GM08714 (cell line): ENCODE data around the gene TBC1D2.
"Not testable (repeated sequence)": the region's sequence is repeated elsewhere in the genome, so short reads cannot be mapped to it uniquely, and the experiment has no call there.

Experiments
- H3K4me3 ChIP-seq: fragments of 200-500 bp; sonication (Bioruptor generic); 2 replicates; pipeline ENCODE4 v1.5.1; 2014; ENCODE audit warnings: mild to moderate bottlenecking, low read length, inconsistent platforms
- ZNF274 ChIP-seq: IDR thresholded peaks from 2 replicates; pipeline ENCODE4 v1.6.1; 2012; ENCODE audit warnings: mild to moderate bottlenecking, low read depth, low read length

Gene TBC1D2

GRCh38 chr9:98187926-98188325 is 67.5 kb downstream of the TBC1D2 start:
- TF ChIP-seq ZNF274 = no peak
- H3K4me3 ChIP-seq = no peak overlapping the region

GRCh38 chr9:98186236-98186635 is 69.2 kb downstream of the TBC1D2 start:
- no peak overlapping the region for H3K4me3 ChIP-seq
- no peak for TF ChIP-seq ZNF274

GRCh38 chr9:98185611-98186171 is 69.8 kb downstream of the TBC1D2 start:
- no peak overlapping the region for H3K4me3 ChIP-seq
- no peak for TF ChIP-seq ZNF274

GRCh38 chr9:98185021-98185567 is 70.4 kb downstream of the TBC1D2 start:
- no peak overlapping the region for H3K4me3 ChIP-seq
- no peak for TF ChIP-seq ZNF274

GRCh38 chr9:98184326-98184725 is 71.1 kb downstream of the TBC1D2 start:
- no peak for TF ChIP-seq ZNF274
- no peak overlapping the region for H3K4me3 ChIP-seq

GRCh38 chr9:98182889-98183599 is 72.4 kb downstream of the TBC1D2 start:
- no peak for TF ChIP-seq ZNF274
- no peak overlapping the region for H3K4me3 ChIP-seq

- H3K4me3 ChIP-seq = no peak overlapping the region
- no peak for TF ChIP-seq ZNF274
These were observed 73.2 kb downstream of the TBC1D2 start for GRCh38 chr9:98182069-98182820.

- no peak for TF ChIP-seq ZNF274
- no peak overlapping the region for H3K4me3 ChIP-seq
These were observed 73.7 kb downstream of the TBC1D2 start for GRCh38 chr9:98181746-98182068.

GRCh38 chr9:98180996-98181395 is 74.5 kb downstream of the TBC1D2 start:
- H3K4me3 ChIP-seq = no peak overlapping the region
- TF ChIP-seq ZNF274 = no peak

- TF ChIP-seq ZNF274 = no peak
- H3K4me3 ChIP-seq = no peak overlapping the region
These were observed 76.3 kb downstream of the TBC1D2 start for GRCh38 chr9:98178874-98179850.

- TF ChIP-seq ZNF274 = no peak
- H3K4me3 ChIP-seq = no peak overlapping the region
These were observed 78.8 kb downstream of the TBC1D2 start for GRCh38 chr9:98176391-98177259.

GRCh38 chr9:98175762-98176161 is 79.7 kb downstream of the TBC1D2 start:
- TF ChIP-seq ZNF274 = no peak
- no peak overlapping the region for H3K4me3 ChIP-seq

GRCh38 chr9:98175028-98175569 is 80.3 kb downstream of the TBC1D2 start:
- no peak for TF ChIP-seq ZNF274
- H3K4me3 ChIP-seq = no peak overlapping the region

- H3K4me3 ChIP-seq = not testable (repeated sequence)
These were observed 80.9 kb downstream of the TBC1D2 start for GRCh38 chr9:98174502-98174918.
